Coronary artery (tissue), 2 donors: ENCODE results near the gene RAB3IP.
"Not testable (repeated sequence)": the region's sequence is repeated elsewhere in the genome, so short reads cannot be mapped to it uniquely, and the experiment has no call there.

Source experiments
- DNase-seq: peaks from one replicate; pipeline ENCODE4 v3.0.0-alpha.2; 2017; ENCODE audit warnings: low spot score
- H3K27ac ChIP-seq, 2 donors: fragments of 200-600 bp; sonication (generic); one replicate each; pipeline ENCODE4 v1.5.1; 2016 to 2019
- H3K4me3 ChIP-seq: fragments of 200-600 bp; sonication (generic); 2 replicates; pipeline ENCODE4 v1.5.1; 2016; ENCODE audit warnings: mild to moderate bottlenecking, moderate library complexity
- TF ChIP-seq, protein P1 (sequence below): fragments of 200-600 bp; sonication (generic); IDR thresholded peaks from one replicate; pipeline ENCODE4 v1.5.1; 2019; ENCODE audit warnings: antibody characterized with exemption

RAB3IP gene

DNA sequence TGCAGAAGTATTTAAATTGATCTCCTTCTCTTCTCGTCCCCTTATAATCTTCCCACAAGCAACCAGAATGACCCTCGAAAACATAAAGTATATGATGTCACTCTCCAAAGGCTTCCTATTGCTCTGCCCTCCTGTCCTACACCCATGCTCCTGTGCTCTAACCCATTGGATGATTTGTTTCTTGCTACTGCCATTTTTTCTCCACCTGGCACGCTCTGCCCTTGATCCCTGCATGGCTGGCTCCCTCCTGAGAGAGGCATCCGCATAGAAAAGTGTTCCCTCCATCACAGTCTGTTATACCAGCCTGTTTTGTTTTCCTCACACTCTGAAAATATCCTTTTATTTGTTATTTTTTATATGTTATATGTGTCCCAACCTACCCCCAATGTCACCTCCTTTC lies 106.2 kb downstream of the RAB3IP start:
- TF ChIP-seq, protein P1, sequence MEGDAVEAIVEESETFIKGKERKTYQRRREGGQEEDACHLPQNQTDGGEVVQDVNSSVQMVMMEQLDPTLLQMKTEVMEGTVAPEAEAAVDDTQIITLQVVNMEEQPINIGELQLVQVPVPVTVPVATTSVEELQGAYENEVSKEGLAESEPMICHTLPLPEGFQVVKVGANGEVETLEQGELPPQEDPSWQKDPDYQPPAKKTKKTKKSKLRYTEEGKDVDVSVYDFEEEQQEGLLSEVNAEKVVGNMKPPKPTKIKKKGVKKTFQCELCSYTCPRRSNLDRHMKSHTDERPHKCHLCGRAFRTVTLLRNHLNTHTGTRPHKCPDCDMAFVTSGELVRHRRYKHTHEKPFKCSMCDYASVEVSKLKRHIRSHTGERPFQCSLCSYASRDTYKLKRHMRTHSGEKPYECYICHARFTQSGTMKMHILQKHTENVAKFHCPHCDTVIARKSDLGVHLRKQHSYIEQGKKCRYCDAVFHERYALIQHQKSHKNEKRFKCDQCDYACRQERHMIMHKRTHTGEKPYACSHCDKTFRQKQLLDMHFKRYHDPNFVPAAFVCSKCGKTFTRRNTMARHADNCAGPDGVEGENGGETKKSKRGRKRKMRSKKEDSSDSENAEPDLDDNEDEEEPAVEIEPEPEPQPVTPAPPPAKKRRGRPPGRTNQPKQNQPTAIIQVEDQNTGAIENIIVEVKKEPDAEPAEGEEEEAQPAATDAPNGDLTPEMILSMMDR, result no peak

DNA sequence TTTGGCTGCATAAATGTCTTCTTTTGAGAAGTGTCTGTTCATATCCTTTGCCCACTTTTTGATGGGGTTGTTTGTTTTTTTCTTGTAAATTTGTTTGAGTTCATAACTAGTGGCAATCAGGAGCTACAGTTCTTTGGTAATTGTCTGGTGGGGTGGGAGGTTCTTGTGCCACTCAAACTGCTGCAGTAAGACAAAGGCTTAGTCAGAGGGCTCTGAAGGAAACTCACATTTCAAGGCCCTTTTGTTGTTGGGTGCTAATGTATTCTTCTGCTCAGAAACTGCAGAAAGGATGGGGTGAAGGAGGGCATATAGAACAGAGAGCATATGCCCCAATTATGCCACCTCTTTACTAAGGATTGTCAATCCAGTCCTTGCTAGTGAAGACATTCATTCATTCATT lies 108.3 kb downstream of the RAB3IP start:
- DNase-seq, result no peak
- TF ChIP-seq, protein P1, result no peak
- H3K4me3 ChIP-seq, result no peak overlapping the region
- H3K27ac ChIP-seq, result no peak overlapping the region

More for the DNA sequence above, 106.2 kb downstream of the RAB3IP start:
- no peak for DNase-seq
- H3K4me3 ChIP-seq, result no peak overlapping the region
- no peak overlapping the region for H3K27ac ChIP-seq

DNA sequence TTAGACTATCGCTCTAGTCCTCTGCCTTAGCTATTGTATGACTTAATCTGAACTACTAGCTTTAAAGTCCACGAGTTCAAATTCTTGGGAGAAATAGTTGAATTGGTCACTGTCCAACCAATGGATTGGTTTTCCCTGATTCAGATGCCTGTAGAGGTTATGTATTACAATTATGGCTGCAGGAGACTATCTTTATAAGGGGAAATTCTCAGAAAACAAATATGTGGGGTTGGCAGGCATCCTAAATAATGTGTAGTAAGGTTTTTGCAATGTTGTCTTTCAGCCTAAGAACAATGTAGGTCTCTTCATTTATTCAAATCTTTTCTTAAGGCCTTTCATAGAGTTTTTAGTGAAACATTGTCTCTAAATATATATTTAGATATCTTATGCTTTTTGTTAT lies 113.3 kb downstream of the RAB3IP start:
- no peak for DNase-seq
- TF ChIP-seq, protein P1, result no peak
- Histone ChIP-seq H3K27ac (no peak overlapping the region), H3K4me3 (no peak overlapping the region)

DNA sequence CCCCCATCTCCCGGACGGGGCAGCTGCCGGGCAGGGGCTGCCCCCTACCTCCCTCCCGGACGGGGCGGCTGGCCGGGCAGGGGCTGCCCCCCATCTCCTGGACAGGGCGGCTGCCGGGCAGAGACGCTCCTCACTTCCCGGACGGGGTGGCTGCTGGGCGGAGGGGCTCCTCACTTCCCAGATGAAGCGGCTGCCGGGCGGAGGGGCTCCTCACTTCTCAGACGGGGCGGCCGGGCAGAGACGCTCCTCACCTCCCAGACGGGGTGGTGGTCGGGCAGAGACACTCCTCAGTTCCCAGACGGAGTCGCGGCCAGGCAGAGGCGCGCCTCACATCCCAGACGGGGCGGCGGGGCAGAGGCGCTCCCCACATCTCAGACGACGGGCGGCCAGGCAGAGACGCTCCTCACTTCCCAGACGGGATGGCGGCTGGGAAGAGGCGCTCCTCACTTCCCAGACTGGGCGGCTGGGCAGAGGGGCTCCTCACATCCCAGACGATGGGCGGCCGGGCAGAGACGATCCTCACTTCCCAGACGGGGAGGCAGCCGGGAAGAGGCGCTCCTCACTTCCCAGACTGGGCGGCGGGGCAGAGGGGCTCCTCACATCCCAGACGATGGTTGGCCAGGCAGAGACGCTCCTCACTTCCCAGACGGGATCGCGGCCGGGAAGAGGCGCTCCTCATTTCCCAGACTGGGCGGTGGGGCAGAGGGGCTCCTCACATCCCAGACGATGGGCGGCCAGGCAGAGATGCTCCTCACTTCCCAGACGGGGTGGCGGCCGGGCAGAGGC lies 114.7 kb downstream of the RAB3IP start:
- not testable (repeated sequence) for H3K4me3 ChIP-seq, DNase-seq

DNA sequence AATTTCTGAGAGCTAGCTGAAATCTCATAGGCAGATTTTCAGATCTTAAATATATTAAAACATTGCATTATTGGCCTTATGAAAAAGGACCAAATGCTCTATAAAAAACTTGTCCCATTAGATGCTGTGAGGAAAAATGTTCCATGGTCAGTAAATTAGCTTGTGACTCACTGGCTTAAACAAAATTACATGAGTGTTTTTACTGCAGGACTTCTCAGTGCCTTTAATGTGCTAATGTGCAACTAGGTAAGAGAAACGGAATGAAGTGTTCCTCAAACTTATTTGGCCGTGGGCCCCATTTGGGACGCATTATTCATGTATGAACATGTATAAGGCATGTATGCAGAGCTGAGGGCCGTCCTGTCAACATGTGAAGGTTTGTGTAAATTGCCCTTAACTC lies 128.0 kb downstream of the RAB3IP start:
- Histone ChIP-seq H3K27ac (no peak overlapping the region), H3K4me3 (no peak overlapping the region)
- DNase-seq, result no peak
- TF ChIP-seq, protein P1, result no peak

More for the DNA sequence above, 114.7 kb downstream of the RAB3IP start:
- not testable (repeated sequence) for H3K27ac ChIP-seq

DNA sequence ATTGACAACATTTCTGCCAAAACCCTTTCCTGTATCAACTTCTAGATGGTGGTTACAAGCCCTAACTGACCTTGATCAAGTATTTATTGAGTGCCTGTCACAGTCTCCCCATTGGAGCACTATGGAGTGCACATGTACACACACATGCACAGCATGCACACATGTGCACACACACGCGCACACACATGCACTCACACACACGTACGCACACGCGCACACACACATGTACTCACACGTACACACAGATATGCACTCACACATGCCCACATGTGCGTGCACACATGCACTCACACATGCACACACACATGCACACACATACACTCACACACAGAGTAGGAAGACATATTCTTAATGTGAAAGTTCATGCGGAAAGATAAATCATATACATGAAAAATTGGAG lies 130.0 kb downstream of the RAB3IP start:
- Histone ChIP-seq H3K27ac (no peak overlapping the region), H3K4me3 (no peak overlapping the region)
- DNase-seq, result no peak
- TF ChIP-seq, protein P1, result no peak

DNA sequence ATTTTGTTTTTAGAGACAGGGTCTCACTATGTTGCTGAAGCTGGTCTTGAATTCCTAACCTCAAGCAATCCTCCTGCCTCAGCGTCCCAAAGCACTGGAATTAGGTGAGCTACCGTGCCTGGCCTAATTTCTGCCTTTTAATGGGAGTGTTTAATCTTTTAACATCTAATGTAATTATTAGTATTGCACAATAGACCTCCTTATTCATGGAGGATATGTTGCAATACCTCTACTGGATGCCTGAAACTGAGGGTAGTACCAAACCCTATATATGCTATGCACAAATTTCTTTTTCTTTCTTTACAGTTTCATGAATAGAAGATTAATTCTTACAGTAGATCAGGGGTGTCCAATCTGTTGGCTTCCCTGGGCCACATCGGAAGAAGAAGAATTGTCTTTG lies 134.1 kb downstream of the RAB3IP start:
- no peak for DNase-seq

More for the DNA sequence above, 134.1 kb downstream of the RAB3IP start:
- Histone ChIP-seq H3K4me3 (no peak overlapping the region), H3K27ac (no peak overlapping the region)
- TF ChIP-seq, protein P1, result no peak
